ENCODE results near the gene AIRE.
"Not testable (repeated sequence)": the region's sequence is repeated elsewhere in the genome, so short reads cannot be mapped to it uniquely, and the experiment has no call there.

The AIRE gene

DNA sequence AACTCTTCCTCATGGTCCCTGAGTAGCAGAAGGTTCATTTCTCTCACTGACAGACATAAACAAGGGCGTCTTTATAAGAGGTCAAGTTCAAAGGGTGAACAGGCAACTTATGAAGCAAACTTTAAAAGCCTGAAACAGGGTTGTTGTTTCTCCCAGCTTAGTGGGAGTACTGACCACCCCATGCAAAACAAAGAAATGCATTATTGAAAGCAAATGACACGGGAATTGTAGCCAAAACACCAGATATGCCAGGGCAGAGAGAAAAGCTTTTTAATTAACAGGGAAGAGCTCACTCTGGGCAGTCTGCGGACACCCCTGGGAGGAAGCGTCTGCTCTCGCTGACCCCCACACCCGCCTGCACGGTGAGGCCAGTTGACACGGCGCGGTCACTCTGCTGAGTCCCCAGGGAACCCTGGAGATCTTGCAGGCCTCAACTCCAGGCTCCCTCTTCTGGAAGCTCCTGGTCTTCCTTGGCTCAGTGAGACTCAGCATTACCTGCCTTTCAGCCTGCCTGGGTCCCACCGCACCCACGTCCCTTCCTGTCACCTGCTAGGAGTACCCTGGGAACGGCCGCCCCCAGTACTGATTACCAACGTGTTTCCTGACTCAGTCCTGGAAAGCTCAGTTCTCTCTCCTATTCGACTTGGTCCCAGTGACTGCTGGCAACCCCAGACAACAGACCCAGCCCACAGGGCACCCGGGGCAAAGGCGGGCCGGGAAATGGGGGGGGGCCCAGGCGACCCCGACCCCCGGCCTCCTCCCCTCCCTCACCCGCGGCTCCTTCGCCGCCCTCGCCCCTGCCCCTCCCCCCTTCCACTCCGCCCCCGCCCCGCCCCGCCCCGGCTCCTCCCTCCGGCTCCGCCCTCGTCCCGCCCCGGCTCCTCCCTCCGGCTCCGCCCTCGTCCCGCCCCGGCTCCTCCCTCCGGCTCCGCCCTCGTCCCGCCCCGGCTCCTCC is 52.5 kb downstream of the AIRE start:
- DNase-seq (ENCODE audit: low spot score): peak; percentile 7

DNA sequence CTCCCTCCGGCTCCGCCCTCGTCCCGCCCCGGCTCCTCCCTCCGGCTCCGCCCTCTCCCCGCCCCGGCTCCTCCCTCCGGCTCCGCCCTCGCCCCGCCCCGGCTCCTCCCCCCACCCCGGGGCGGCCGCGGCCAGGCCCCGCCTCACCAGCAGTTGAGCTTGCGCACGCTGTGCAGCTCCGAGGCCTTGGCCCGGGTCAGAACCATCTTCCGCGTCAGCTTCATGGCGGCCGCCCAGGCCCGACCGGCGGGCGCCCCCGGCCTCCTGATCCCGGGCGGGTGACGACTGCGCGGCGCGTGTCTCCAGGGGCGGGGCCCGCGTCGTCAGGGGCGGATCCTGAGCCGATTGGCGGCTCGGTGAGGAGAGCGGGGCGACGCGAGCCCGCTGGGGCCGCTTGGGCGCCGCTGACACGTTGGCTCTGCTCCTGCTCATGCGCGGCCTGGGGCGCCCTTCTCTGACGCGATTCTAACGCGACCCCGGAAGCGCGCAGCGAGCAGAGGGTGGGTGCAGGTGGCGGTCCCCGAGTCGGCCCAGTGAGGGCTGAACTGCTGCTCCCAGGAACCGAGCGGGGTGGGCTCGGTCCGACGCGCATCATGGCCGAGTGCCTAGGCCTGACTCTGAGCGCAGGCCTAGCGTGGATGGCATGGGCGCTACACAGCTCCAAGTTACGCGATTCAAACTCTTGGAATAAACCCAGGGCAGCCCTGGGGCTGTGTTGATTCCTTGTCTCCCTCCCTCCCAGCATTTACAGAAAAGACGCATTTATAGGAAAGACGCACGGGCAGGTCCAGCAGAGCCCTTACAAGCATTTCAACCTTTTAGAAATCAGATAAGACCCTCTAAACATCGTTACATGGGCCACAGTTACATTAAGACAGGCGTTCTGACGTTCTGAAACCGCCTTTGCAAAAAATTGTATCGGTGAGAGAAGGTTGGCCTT is 53.6 kb downstream of the AIRE start, which contains the start of gene CFAP410:
TSS of gene CFAP410 (minus strand) at position 420 of the 940 bp plus-strand sequence. CDS start at position 224, 196 bp downstream.
- DNase-seq (ENCODE audit: low spot score): peak; percentile 94

DNA sequence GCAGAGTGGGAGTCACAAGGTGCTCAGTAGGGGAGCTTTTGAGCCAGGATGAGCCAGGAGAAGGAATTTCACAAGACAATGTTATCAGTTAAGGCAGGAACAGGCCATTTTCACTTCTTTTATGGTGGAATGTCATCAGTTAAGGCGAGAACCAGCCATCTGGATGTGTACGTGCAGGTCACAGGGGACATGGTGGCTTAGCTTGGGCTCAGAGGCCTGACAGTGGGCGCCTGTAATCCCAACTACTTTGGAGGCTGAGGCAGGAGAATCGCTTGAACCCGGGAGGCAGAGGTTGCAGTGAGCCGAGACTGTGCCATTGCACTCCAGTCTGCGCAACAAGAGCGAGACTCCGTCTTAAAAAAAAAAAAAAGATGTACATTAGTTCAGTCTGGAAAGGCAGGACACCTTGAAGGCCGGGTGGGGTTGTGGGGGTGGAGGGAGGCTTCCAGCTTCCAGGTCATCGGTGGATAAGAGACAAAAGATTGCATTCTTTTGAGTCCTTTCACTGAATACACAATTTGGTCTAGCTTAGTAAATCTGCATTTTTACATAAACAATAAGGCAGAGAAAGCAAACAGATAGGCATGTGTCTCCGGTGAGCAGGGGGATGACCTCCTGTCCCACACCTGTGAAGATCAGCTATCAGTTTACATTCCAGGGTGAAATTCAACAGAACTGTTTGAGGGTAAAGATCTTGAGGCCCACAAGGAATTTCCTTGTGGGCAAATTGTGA is 56.2 kb downstream of the AIRE start:
- not testable (repeated sequence) for DNase-seq (ENCODE audit: low spot score)

DNA sequence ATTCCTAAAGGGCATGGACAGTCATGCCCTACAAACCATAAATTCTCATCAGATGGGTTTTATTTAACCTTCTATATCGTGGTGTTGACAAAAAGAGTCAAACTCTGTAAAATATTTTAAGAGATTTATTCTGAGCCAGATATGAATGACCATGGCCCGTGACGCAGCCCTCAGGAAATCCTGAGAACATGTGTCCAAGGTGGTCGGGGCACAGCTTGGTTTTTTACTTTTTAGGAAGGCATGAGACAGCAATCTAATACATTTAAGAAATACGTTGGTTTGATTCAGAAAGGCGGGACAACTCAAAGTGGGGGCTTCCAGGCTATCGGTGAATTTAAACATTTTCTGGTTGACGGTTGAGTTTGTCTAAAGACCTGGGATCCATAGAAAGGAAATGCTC is 57.3 kb downstream of the AIRE start:
- DNase-seq (ENCODE audit: low spot score): not testable (repeated sequence)

DNA sequence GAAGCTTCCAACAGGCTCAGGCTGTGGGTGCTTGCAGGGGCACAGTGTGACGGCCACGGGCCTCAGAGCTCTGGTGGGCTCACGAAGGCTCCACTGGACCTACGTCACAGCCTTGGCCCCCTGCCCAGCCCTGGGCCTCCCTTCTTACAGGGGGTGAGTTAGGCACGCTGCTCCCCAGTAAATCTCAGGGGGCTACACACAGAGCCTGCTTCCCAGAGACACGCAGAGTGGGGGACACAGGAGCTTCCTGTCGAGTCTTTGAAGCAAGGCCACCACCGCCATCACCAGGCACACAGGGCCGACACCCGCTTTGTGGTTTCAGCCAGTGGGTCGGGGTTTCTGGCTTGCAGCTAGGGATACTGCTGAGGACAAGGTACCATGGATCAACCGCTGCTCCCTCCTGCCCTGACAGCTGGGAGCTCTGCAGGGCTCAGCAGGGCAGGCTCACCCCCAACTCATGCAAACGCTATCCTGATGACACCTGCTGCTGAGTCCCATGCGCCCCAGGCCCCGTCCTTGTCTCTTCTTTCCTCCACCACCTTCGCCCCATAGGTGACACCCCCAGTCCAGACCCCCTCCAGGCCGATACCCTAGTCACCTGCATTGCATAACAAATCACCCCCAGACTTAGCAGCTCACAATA is 59.0 kb downstream of the AIRE start:
- no peak for DNase-seq (ENCODE audit: low spot score)

DNA sequence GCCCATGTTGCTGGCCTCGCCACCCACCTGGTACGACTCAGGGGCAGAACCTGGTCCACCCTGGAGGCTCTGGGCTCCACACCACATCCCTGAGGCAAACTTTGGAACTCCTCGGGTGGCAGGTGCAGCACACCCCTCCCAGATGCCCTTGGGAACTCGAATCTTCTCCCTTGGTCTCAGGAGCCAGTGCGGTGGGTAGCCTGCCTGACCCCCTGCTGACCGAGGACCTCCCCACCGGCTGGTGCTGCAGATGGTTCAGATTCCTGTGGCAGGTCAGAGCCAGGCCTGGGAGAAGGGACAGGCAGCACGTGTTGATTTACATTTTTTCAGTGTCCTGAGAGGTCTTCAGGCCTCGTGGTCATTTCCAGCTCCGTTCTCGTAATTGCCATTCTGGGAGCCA is 59.8 kb downstream of the AIRE start:
- DNase-seq (ENCODE audit: low spot score): no peak

DNA sequence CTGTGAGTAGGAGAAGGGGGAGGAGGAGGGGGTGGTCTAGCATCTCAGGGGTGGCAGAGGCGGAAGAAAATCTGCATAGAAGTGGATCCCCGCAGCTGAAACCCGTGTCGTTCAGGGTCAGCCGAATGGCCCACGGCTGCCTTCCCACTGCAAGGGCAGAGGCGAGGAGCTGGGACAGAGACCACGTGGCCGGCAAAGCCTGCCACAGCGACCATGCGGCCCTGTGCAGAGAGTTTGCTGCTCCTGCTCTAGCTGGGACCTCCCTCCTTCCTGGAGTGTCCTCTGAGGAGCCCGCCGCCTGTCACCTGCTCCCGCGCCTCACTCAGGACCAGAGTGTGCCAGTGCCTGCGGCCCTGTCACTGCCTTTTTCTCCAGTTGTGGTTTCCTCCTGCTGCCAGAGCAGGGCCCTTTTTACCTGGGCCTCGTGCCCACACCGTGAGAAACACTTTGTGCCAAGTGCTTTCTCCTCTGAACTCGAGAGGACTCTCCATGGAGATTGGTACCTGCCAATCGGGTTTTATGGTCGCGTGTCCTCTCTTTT is 62.3 kb downstream of the AIRE start:
- DNase-seq (ENCODE audit: low spot score): no peak

All from CD4-positive, alpha-beta T cell treated with Interleukin-15 for 4 hours (primary cell).